ENCODE results near the gene NCOA7.
"Not testable (repeated sequence)": the region's sequence is repeated elsewhere in the genome, so short reads cannot be mapped to it uniquely, and the experiment has no call there.

NCOA7 gene

DNA sequence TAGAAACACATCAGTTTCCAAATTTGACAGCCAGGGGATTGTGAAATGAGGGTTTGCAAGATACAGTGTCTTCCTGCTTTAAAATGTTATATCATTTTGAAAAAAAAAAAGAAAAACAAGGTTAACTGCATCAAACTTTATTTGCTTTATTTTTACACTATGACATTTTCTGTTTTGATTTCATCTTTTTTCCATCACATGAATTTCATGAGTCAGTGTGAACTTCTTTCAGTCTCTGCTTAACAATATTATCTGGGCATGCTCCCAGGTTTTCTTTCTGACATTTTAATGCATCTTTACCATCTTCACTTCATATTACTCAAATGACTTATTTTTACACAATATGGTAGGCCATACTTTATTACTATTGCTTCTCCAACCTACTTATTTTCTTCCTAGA is 1.9 kb downstream of the NCOA7 start:
- DNase-seq (ENCODE audit: low read depth), result no peak

DNA sequence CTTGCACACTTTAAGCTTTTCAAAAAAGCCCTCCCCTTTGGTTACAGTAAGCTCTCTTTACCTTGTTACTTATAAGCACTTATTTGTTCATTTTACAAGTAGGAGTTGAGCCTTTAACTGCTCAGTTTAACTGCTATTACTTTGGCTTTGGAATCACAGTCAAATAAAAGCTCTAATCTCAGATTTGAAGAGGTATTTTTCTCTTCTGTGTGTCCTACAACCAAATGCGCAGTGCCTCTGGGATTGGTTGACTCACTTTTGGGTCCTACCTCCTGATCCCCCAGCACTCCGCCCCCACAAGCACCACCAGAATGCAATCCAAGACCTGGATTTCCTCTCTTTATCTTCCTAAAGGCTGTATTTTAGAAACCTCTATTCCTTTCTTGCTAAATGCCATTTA is 2.5 kb downstream of the NCOA7 start:
- DNase-seq (ENCODE audit: low read depth), result no peak

DNA sequence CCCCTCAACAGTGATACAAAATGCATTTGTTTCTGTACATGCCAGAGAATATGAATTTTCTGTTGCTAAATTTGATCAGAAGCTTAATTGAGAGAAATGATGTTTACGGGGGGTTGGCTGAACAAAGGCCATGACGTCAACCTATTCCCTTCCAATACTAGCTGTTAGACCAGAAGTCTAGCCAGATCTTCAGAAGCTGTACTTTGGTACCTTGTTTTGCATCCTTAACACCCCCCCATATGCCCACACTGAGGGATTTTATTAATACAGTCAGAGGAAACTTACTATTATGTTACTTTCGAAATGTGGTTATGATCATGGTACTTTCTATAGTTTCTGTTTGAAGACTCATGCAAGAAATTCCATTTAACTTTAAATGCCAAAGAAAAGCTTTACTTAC is 3.1 kb downstream of the NCOA7 start:
- no peak for DNase-seq (ENCODE audit: low read depth)

DNA sequence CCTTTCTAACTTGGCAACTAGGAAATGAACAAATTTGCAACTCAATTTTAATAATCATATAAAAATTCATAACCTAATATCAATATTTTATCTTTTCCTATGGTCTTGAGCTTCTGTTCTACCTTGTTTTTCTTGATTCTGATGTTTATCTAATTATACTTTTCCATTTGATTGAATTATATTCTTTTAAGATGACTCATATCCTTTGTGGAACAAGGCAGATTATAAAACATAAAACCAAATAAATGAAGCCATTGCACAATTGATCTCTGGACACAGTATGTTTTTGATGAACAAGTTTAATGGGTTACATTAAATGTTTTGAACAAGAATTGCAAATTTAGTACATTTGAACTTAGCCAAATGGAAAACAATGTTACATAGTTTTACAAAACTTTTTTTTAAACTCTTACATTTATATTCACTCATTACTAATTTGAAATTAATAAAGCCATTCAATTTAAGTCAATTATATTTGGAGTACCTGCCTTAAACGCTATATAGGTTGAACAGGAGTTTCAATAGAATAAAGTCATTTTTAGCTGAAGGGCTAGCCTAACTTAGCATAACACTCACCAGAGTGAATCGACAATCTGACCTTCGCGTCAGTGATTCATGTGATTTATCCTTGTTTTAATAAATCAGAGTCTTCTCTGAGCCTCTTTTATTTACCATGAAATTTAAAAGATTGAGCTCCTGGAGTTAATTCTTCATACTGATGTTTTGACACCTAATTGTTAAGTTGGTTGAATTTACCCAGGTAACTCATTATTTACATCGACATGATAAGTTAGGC is 3.8 kb downstream of the NCOA7 start:
- no peak for DNase-seq (ENCODE audit: low read depth)

DNA sequence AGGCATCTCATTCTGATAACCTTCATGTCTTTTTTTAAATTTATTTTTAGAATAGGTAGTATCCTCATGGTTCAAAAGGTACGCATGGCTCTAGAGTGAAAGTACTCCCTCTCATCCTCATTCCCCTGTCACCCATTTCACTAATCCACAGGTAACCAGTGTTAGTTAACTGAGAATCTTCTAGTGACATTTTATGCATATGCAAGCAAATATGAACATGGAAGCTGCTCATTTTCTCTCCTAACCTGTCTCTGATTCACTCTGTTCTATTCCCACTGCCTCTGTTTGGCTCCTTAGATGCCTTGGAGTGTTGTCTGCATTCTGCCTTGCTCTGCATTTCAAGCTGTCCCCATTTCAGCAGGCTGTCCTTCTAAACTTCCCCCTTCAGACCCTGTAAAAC is 4.5 kb downstream of the NCOA7 start:
- no peak for DNase-seq (ENCODE audit: low read depth)

DNA sequence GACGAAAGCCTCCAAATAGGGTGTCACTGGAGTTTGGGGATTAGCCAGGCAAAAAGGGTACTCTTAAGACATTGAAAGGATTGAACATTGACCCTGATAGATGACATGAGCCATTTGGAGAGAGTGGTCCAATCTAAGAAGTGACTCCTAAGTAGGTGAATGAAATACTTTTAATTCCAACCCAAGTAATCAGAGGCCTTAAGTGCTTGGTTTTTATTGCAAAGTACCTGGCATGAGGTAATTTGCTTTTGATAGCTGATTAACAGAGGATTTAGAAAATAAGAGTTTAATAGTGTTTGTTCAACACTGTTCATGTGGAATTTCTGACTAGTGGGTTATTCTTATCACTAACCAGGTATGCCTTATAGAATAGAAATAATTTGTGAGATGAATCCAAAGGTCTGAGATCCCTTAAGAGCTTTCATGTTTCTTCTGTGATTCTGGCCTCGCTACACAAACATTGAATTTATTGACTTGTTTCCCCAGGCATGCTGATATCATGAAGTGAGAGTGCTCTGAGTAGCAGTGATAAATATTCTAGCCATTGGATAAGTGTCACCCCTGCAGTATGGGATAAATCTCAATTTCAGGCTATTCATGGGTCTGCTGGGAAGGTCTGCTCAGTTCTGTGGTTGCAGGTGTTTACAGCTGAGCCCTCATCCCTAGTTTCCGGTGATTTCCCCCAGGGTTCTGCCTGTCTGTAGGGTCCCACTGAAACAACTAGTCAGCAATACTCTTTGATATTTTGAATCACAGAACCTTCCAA is 6.5 kb downstream of the NCOA7 start:
- no peak for DNase-seq (ENCODE audit: low read depth)

DNA sequence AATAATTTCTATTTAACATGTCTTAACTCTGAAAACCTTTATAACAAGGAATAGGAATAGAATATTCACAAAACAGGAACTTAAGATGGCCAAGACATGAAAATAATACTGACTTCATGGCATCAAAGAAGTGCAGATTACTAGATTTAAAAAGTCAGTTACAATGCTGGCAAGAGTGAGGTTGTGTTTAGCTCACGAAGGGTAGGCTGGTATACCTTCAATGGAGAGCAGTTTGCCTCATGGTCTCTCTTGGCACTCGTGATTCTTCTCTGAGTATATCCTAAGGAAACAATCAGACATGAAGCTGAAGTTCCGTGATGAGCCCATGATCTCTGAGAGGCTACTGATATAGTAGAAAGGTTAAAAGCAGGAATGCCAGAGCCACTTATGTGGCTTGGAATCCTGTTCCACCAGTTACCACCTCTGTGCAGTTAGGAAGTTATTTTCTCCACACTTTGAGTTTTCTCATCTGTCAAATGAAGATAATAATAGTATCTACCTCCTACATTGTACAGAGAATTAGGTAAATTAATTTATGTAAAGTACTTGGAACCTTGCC is 7.2 kb downstream of the NCOA7 start:
- DNase-seq (ENCODE audit: low read depth), result no peak

DNA sequence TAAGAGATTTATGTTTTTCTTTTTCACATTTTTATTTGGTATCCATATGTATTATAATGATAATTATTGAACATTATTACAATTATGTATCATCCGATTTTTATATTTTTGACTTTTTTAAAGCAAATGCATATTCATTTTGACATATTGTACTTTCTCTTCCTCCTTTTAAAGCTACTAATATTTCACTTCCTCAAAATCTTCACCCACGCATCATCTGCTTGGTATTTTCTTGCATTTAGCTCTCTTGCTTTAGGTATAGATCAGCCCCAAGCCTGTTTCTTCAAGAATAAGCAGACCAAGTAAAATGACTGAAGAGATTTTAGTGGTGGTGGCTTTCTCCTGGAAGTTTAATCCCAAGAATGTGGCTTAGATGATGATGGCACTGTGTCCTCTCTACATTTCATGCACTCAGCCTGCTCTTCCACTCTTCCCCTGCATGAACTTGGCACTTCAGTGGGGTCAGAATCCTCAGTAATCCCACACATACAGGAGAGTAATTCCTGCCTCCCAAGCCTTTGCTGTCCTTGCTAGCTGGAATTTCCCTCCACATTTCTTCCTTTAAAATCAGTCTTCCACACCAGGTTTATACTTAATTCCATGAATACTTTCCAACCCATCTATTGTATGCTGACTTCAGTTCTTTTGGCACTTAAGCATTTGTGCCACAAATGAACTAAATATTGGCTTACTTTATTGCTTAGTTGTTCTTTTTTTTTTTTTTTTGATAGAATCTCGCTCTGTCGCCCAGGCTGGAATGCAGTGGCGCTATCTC is 8.2 kb downstream of the NCOA7 start:
- no peak for DNase-seq (ENCODE audit: low read depth)

DNA sequence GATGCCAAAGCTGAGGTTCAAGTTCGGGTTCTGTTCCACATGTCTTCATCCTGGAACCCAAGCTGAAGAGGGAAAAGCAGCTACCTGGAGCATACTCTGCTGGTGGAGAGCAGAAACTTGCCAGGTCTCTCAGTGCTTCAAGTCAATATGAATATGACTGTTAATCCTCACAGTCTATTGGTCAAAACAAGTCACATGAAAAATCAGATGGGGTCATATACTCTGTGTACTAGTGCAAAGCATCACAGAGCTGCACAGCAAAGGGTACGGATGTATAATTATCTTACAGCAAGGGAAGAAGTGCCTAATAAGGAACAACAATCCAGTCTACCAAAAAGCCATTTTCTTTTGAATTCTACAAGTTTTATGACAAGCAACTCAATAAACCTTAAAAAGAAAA is 11.6 kb downstream of the NCOA7 start:
- DNase-seq (ENCODE audit: low read depth), result no peak

DNA sequence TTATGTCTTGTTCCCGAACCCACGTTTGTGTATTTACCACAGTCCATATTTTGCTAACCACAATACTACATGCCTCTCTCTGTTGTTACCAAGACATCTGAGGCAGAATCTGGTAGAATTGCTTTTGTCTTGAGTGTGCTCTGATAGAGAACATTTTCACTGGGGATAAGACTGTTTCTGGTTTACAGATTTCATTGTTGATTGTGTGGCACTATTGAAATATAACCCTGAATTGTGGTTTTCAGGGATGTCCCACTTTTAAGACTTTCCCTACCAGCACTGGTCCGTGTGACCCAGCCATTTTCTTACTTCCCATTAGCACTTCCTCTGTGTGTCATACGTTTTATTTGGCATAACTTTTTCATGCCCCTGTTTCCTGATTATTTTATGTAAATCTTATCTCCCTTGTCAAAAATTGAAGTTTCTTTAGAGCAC is 12.2 kb downstream of the NCOA7 start:
- no peak for DNase-seq (ENCODE audit: low read depth)

DNA sequence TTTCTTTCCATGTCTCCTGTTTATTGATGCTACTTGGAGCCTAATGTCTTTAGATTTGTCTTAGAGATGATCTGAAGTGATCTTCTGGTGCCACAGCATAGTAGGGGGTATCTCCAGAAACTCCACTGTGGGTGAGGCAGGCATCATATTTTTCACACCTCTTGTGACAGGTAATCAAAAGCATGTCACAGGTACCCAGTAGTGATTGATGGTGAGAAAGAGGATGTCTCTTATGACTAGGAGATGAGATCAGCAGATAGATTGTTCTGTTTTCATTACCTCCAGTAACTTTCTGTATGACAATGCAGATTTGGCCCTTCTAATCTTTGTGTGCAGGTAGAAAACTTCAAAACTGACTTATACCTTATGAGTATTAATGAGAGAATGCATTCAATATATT is 13.5 kb downstream of the NCOA7 start:
- DNase-seq (ENCODE audit: low read depth), result no peak

DNA sequence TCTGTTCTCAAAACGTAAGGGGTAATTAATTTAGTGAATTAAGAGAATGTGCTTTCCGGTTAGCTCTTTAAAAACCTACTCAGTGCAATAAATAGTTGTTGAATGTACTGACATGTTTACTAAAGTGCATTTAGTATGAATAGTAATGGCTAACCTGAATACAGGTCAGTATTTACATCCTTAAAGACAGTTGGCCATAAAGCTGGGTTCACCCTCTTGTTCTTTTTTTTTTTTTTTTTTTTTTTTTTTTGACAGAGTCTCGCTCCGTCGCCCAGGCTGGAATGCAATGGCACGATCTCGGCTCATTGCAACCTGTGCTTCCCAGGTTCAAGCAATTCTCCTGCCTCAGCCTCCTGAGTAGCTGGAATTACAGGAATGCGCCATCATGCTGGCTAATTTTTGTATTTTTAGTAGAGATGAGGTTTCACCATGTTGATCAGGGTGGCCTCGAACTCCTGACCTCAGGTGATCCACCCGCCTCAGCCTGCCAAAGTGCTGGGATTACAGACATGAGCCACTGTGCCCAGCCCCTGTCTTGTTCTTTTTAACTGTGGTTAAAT is 14.2 kb downstream of the NCOA7 start:
- DNase-seq (ENCODE audit: low read depth), result not testable (repeated sequence)

DNA sequence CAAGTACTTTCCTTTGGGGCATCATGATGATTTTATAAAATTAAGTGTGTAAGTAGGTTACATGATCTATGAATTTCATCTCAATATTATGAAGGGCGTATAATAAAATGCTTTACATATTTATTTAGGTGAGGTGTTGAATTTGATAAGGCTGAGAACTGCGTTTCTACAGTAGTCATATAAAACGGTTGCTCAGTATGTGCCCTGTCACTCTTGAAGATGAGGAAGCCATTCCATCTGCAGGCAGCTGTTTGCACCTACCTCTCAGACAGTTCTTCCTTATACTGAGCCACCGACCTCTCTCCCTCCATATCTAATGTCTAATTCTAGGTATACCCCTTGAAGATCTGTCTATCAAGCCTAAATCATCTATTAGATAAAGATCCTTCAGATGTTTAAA is 16.1 kb downstream of the NCOA7 start:
- no peak for DNase-seq (ENCODE audit: low read depth)

DNA sequence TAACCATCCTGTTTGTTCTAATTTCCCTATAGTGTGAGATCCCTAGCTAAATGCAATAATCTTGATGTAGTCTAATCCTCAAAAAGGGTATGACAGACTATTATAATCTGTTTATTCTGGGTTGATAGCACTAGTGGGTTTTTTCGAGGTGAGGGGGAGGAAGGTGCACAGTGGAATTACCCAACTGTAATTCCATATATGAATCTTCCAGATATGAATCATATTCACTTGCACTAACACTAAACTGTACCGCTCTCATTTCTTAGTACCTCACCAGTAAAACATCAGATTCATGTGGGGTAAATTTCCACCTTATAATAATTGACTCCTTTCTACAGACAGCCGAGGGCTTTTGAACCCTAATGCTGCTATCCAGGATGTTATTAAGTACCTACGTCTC is 16.5 kb downstream of the NCOA7 start:
- DNase-seq (ENCODE audit: low read depth), result no peak

DNA sequence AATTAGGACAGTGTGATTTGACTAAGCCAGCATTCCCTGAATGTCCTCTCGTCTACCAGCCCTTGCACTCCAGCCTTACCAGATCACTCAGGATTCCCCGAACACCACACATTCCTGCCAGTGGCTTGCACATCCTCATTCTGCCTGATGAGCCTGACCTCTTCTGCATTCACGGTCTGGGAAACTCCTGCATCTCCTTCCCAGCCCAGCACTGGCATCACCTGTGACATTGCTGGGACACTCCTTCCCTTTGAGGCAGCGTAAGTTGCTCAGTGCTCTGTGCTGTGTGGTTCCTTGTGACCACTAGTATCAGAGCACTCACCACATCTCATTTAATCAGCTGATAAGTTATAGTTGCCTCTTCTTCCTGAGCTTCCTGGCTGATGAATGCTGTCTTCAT is 17.3 kb downstream of the NCOA7 start:
- no peak for DNase-seq (ENCODE audit: low read depth)

DNA sequence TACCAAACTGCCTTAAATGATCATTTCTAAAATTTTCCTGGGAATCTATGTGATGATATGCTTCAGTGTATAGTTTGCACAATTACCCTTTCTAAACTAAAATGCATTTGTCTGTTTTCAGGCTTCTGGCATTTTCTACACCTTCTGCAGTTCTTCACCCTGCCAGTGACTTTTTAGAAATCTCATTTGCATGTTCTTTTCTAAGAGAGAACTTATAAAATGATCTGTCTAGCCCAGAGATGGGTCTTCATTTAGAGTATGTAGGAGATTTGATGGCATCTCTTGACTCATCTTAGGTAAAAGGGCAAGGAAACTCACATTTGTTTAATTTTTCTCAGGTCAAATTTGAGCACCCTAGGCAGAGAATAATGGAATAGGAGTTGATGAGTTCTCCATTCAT is 17.8 kb downstream of the NCOA7 start:
- no peak for DNase-seq (ENCODE audit: low read depth)

DNA sequence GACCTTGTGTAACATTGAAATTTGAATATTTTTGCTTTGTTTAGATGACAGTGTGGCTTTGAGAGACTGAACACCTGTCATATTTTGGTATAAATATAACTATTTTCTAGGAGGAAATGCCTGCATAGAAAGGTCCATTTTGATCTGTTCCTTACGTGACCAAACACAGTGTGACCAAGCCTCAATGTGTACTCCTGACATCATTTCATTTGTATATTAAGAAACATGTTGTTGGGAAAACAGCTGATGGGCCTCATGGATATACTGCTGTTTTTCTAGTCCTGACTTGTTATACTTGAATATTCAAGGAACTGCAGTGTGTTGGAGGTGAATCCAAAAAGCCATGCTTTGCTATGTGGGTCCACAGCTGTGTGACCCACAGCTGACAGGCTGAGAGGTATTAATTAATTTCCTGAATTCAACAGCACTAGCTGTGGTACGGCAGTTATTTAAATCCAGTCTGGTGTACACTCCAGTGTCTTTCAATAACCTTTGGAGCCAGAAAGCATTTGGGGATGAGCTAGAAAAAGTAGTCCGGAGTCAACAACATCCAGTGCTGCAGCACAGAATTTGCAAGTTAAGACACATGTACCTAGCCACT is 18.9 kb downstream of the NCOA7 start:
- no peak for DNase-seq (ENCODE audit: low read depth)

DNA sequence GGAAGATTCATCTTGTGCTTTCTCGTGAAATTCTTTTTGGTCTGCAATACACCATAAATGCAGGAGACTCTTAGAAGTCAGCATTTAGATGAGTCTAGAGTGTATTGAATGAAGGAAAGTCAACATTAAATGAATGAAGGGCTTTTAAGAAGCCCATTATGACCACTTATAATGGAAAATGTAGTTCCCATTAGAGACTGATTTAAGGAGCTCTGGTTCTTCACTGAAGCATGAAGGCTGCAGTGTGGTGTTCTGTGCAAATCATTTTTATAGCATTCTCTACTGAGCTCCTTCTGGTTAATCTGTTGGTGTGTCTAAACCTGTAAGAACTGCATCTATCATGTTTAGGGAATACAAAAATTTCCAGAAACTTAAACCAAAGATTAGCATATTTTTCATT is 19.7 kb downstream of the NCOA7 start:
- DNase-seq (ENCODE audit: low read depth), result no peak

DNA sequence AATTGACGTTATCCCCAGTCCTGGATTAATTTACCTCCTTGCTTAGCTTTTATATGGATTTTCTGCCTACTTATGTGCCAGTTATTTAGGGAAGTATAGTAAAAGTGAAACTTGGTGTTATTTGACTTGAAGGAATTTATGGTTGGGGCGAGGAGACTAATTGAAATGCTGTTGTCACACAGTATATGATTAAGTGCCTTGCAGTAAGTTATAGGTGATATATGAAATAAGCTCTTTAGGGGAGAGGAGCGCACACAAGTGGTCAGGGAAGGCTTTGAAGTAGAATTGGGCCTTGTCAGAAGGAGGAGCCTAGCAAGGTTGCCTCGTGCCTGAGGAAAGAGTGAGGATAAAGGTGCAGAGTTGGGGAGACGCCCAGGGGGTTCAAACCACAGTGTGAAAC is 20.5 kb downstream of the NCOA7 start:
- no peak for DNase-seq (ENCODE audit: low read depth)

DNA sequence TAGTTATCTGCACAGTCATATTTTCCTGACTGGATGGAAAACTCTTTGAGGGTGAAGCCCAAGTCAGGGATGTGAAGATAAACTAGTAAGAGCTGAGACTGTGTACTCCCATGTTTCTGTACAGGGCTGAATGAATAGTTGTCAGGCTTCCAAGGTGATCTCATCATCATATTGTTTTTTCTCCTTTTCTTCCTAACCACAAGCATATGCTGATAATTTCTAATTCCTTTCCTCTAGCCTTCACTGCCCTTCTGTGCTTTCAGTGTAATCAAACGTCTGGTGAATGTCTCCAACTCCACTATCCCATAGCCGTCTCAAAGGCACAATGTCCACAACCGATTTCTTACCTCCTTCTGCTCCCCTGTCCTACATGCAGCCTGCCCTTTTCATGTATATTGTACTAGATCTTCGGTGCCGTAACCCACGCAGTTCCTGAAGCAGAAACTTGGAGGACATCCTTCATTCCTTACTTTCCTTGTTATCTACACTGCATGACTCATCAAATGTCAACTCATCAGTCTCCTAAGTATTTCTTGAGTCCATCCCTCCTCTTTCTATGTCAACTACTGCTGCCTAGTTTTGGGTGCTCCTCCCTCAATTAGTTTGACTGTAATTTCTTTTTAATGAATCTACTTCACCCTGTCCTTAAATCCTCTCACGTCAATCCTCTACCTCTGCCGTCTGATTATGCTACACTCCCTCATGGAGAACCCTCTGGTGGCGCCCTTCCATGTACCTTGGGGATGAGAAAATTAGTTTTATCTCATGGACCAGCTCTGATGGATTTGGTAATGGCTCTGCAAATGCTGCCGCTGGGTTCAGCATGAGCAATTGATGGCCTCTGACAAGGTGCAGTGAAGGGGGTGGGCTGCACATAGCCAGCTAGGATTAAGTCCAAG is 21.9 kb downstream of the NCOA7 start:
- DNase-seq (ENCODE audit: low read depth), result no peak

DNA sequence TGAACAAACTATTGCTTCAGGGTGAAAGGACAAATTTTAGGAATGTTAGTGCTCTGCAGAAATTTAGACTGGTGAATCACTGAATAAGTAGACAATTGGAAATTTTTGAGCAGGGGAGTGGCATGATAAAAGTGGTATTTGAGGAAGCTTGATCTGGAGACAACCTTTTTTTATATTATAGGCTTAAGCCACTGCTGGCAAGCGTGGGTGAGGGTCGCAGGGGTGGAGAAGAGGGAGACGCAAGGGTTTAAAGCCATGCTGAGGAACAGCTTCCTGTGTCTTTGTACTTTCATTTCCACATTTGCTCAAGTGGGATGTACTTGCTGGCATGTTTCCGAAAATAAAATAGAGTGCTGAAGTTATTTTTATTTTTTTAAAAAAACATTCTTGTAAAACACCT is 23.7 kb downstream of the NCOA7 start:
- no peak for DNase-seq (ENCODE audit: low read depth)

Data from stimulated activated CD4-positive, alpha-beta T cell treated with anti-CD3 and anti-CD28 coated beads, Interleukin-2, amount 100 ng/mL, for 4 hours (primary cell).